PC-3 (cell line): ENCODE data around the gene ZNF22.

Experiments
- CTCF ChIP-seq: fragments of 300-600 bp; sonication (generic); conservative IDR thresholded peaks from 2 replicates; pipeline ENCODE4 v1.5.1; 2017; ENCODE audit warnings: antibody characterized with exemption, low read depth, mild to moderate bottlenecking, low read length
- EZH2 ChIP-seq: fragments of 300-600 bp; sonication (generic); IDR thresholded peaks from one replicate; pipeline ENCODE4 v1.6.1; 2017; ENCODE audit warnings: antibody characterized with exemption, mild to moderate bottlenecking, low read length; ENCODE audit not compliant: unreplicated experiment
- EZH2phosphoT487 ChIP-seq: fragments of 300-600 bp; sonication (generic); IDR thresholded peaks from 2 replicates; pipeline ENCODE4 v1.6.1; 2018; ENCODE audit warnings: mild to moderate bottlenecking, antibody characterized with exemption, low read length, borderline replicate concordance

- TF ChIP-seq CTCF (no peak), EZH2 (no peak), EZH2phosphoT487 (no peak)
Measured at GRCh38 chr10:44975431-44976331, 25.0 kb upstream of the ZNF22 start.
